ENCODE results near the gene PEPD.

The PEPD gene

DNA sequence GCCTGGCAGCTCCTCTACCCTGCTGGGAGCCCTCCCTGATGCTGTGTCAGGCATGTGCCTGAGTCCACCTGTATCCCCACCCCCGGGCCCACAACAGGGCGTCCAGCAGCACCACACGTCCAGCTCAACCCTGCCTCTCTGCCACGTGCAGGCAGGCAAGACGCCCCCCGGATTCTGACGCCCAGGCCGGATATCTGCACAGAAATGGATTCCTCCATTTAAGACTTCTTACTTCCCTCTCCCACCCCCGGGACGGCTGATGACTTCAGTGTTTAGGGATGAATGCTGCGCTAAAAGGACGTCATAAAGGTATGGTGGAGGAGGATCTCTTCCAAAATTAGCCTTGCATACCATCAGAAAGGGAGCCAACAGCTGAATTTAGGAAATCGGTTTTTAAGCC, 10.2 kb downstream of the PEPD start:
- DNase-seq (ENCODE audit: low read depth in 2 of 2): no peak

GRCh38 chr19:33510462-33511194, 11.0 kb downstream of the PEPD start:
- no peak for DNase-seq (ENCODE audit: low read depth in 2 of 2)

DNA sequence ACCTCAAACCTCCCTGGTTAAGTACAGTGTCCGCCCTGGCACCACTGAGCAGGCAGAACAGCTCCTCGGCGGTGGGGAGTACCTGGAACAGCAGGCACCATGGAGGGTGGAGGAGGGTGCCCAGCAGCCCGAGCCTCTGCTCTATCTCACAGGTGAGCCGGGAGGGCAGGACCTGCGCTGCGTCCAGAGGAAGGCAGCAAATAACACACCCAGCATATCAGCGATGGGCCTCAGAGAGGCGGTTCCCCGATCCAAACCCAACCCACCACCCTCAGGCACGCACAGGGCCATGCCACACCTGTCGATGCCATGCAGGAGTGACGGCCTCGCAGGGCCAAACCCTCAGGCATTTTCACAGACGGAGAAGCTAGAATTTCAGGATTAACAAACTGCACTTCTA, 11.8 kb downstream of the PEPD start:
- no peak for DNase-seq (ENCODE audit: low read depth in 2 of 2)

- DNase-seq (ENCODE audit: low read depth in 2 of 2): no peak
These were observed 12.5 kb downstream of the PEPD start for GRCh38 chr19:33508941-33509614.

- no peak for DNase-seq (ENCODE audit: low read depth in 2 of 2)
These were observed 13.2 kb downstream of the PEPD start for GRCh38 chr19:33508431-33508830.

DNA sequence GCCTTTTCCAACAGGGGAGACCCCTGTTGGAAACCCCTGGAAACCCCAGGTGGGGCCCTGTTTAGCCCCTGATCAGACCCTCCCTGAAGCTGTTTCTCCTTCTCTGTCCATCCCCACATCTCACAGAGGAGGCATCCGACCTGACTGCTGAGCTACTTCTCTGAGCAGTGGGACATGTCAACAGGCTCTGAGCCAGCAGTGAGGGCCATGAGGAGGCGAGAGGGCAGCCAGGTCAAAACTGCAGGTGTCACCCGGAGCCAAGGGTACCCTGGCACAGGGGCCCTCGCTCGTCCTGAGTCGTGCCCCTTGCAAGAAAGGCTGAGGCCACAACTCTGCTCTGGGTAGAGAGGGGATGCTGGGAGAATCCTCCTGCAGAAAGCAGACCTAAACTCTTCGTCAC, 13.6 kb downstream of the PEPD start:
- DNase-seq (ENCODE audit: low read depth in 2 of 2): no peak

GRCh38 chr19:33507021-33507956, 14.3 kb downstream of the PEPD start:
- DNase-seq (ENCODE audit: low read depth in 2 of 2): no peak

- no peak for DNase-seq (ENCODE audit: low read depth in 2 of 2)
These were observed 15.1 kb downstream of the PEPD start for GRCh38 chr19:33506498-33506897.

GRCh38 chr19:33505823-33506222, 15.8 kb downstream of the PEPD start:
- no peak for DNase-seq (ENCODE audit: low read depth in 2 of 2)

GRCh38 chr19:33505148-33505547, 16.4 kb downstream of the PEPD start:
- DNase-seq (ENCODE audit: low read depth in 2 of 2): no peak

DNA sequence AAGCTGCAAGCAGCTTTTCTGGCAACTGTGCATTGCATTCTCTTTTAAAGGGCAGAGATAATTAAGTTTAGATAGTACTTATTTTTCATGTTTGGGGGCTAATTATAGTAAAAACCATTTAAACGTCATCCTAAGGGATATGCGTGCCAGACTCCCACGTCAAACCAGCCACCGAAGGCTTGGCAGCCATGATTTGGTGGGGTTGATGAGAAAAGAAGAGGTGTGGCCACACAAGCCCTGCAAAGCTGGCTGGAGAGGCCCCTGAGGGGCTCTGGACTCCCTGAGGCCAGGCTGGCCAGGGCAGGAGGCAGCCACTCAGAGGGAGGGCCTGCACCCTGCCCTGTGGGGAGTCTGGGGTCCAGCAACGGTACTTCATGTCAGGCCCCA, 17.5 kb downstream of the PEPD start:
- no peak for DNase-seq (ENCODE audit: low read depth in 2 of 2)

DNA sequence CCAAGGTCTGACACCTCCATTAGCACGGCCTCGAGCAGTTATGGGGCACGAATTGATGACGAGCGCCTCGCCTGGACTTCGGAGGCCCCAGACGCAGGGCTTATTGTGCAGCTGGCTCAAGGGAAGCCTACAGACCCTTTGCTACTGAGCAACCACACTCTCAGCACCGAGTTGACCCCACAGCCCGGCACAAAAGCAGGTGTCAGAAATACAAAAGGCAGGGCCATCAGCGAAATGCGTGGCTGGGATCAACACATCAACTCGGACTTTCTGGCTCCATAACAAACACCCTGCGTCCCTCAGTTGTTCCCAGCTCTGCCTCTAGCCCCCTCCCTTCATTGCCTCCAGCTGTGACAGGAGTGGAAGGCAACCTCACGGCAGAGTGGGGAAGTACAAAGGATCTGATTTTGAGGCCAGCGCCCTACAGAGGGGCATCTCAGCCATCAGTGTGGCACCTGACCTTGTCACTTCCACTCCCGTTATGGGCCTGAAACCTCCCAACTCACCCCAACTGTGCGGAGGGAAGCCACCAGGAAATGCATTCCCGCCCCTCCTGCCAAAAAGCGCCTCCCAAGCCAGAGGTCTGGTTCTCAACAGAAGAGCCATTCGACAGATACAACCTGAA, 18.0 kb downstream of the PEPD start:
- no peak for DNase-seq (ENCODE audit: low read depth in 2 of 2)

DNA sequence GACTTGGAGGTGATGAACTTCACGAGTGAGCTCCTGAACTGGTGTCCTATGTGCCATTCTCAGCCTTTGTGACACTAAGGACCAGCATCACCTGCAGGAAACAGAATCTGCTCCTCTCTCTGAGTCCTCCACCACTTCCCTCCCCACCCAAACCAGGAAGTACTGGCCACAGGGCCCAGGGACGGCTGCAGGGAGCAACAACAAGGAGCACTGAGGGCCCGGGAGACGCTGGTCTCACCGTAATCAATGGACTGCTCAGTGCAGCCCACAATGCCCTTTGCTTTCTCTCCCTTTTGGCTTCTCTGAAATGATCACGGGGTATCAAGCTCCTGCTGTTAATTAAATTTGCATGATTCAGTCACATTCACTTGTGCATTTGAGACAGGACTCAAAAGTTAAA, 18.6 kb downstream of the PEPD start:
- DNase-seq (ENCODE audit: low read depth in 2 of 2): no peak

GRCh38 chr19:33502521-33502920, 19.1 kb downstream of the PEPD start:
- DNase-seq (ENCODE audit: low read depth in 2 of 2): no peak

GRCh38 chr19:33501693-33502356, 19.8 kb downstream of the PEPD start:
- no peak for DNase-seq (ENCODE audit: low read depth in 2 of 2)

- no peak for DNase-seq (ENCODE audit: low read depth in 2 of 2)
These were observed 20.6 kb downstream of the PEPD start for GRCh38 chr19:33500991-33501390.

GRCh38 chr19:33500586-33500985, 21.0 kb downstream of the PEPD start:
- no peak for DNase-seq (ENCODE audit: low read depth in 2 of 2)

- no peak for DNase-seq (ENCODE audit: low read depth in 2 of 2)
These were observed 21.7 kb downstream of the PEPD start for GRCh38 chr19:33499671-33500506.

DNA sequence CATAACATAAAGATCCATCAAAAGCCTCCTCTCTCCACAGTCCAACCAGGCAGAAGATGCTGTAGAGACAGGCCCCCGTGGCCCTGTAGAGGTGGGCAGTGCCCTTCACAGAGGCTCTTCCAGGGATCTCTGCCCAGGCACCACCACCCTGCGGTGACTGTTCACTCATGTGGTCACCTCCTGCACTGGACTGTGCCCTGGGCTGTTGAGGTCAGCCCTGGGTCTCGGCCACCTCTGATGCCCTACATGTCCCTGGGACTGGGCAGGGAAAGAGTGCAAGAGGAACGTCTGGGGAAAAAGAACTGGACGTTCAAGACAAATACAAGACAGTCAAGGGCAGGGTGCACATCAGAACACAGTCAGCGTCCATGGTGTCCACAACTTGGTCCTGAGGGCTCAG, 22.3 kb downstream of the PEPD start:
- DNase-seq (ENCODE audit: low read depth in 2 of 2): no peak

DNA sequence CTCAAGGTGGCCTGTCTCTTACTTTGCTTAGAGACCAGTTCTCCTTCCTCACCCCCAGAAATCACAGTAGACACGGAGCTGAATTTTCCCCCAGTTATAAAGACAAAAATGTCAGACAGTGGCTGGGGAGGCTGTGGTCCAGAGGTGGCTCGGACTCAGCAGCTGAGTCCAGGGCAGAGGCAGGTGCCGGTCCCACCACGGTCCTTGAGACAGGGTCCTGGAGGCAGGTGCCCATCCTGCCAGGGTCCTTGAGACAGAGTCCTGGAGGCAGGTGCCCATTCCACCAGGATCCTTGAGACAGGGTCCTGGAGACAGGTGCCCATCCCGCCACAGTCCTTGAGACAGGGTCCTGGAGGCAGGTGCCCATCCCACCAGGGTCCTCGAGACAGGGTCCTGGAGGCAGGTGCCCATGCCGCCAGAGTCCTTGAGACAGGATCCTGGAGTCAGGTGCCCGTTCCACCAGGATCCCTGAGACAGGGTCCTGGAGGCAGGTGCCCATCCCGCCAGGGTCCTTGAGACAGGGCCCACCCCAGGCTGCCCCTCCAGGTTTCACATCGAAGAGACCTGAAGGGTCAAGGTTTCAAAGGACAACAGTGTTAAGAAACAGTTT, 23.1 kb downstream of the PEPD start:
- DNase-seq (ENCODE audit: low read depth in 2 of 2): no peak

Measured in stimulated activated CD4-positive, alpha-beta T cell treated with anti-CD3 and anti-CD28 coated beads, Interleukin-15, amount 100 ng/mL, for 48 hours (primary cell).